Heart right ventricle (tissue), 16 donors: ENCODE measurements around the gene ZNF699. TPM values are rescaled to one million over a fixed set of nuclear protein-coding genes. Genes with fewer than 3 reads are reported as not detected.

Experiments
- ATAC-seq, 8 donors: fragments of 200-7000 bp; cut with Tn5 transposase; one replicate each; pipeline ENCODE4 v1.9.1; 2020; ENCODE audit warnings: mild to moderate bottlenecking in 8 of 8, moderate library complexity in 8 of 8, moderate number of reproducible peaks in 1 of 8
- DNase-seq, 2 donors: peaks; one replicate each; pipeline ENCODE4 v3.0.0-alpha.2; 2020
- H3K27ac ChIP-seq, 10 donors: fragments of 200-600 bp; sonication (generic) in 2 of 10; one replicate each; pipeline versions ENCODE4 v1.5.0 to v1.8.0; 2020 to 2022; ENCODE audit warnings: mild to moderate bottlenecking in 3 of 10
- H3K27me3 ChIP-seq, 7 donors: fragments of 200-600 bp; one replicate each; pipeline ENCODE4 v1.8.0; 2021 to 2022; ENCODE audit warnings: mild to moderate bottlenecking in 2 of 7
- H3K36me3 ChIP-seq, 9 donors: fragments of 200-600 bp; sonication (generic) in 1 of 9; one replicate each; pipeline versions ENCODE4 v1.5.0 to v1.8.0; 2020 to 2022; ENCODE audit warnings: mild to moderate bottlenecking in 2 of 9
- H3K4me1 ChIP-seq, 9 donors: fragments of 200-600 bp; sonication (generic) in 1 of 9; one replicate each; pipeline versions ENCODE4 v1.5.0 to v1.8.0; 2020 to 2022; ENCODE audit warnings: mild to moderate bottlenecking in 4 of 9
- H3K4me3 ChIP-seq, 10 donors: fragments of 200-600 bp; sonication (generic) in 2 of 10; one replicate each; pipeline versions ENCODE4 v1.5.0 to v1.8.0; 2020 to 2022; ENCODE audit warnings: mild to moderate bottlenecking in 7 of 10, moderate library complexity in 2 of 10
- H3K9me3 ChIP-seq, 11 donors: fragments of 200-600 bp in 10 of 11; sonication (generic) in 2 of 11; one replicate each; pipeline versions ENCODE4 v1.5.0 to v1.8.0; 2013 to 2022; ENCODE audit warnings: mild to moderate bottlenecking in 2 of 11, control low read depth in 1 of 11, moderate library complexity in 1 of 11
- CTCF ChIP-seq, 9 donors: fragments of 200-600 bp; sonication (generic) in 2 of 9; IDR thresholded peaks; one replicate each; pipeline versions ENCODE4 v1.5.0 to v1.8.0; 2021 to 2022; ENCODE audit warnings: antibody characterized with exemption in 9 of 9, mild to moderate bottlenecking in 5 of 9, moderate library complexity in 1 of 9
- WGBS, 2 donors: extraction: QIAGEN DNeasy Blood & Tissue Kit; methylation state at CpG; one replicate each; pipeline ENCODE4 v1.1.7; 2013; ENCODE audit warnings: inconsistent platforms in 1 of 2; 5-methylcytosine and 5-hydroxymethylcytosine counted together
- intact Hi-C, 10 donors: fragments of 100-400 bp; cut with DNase I; formaldehyde crosslinking; loops; one replicate each; pipeline versions ENCODE4 v1.11.1 to v1.14.2; 2022
- polyA plus RNA-seq, 2 donors: library from polyadenylated mRNA; stranded (reverse); fragments of 200-250 nt; gene quantifications; one replicate each; pipeline ENCODE4 v1.2.3, GENCODE V29; 2013
- total RNA-seq, 10 donors: library from RNA; stranded (reverse); fragmentation: NEBNext Ultra II Directional in 3 of 10; extraction: Animal tissue kit (Norgen Biotek cat#: 25700) in 3 of 10; gene quantifications; one replicate each; pipeline versions ENCODE4 v1.2.1 to v1.2.4, GENCODE V29; 2021 to 2023
- donor health status: Arrhythmogenic right ventricular cardiomyopathy.
- donor health status: ischemic (EF 13 %, LVEDD 7.1; RV severe dilation, severe dysfunction).
- donor health status: healthy with polysubstance abuse.
- donor health status: DM: no; HTN: yes; CAD: no.
- donor health status: DM: no; HTN: no; CAD: no.
- donor health status: ischemic (EF 25% LVEDD 6.9; RV normal size, moderate dysfunction).
- donor health status: ischemic (EF 25% LVEDD 5.7; RV mildly dilated, moderate dysfunction).
- donor health status: healthy.
- donor health status: DM: yes; HTN: yes; CAD: no.
- donor health status: Ischemic cardiomyopathy.
- donor health status: ischemic (EF 35%, LVEDD 5.7; RV mildly dilated, moderate dysfunction).
- donor health status: nonischemic (EF 11% LVEDD 7.7; RV severe dilation, severe dysfunction).
- donor health status: DM: yes; HTN: yes; CAD: no.
- donor health status: PGD.
- donor health status: ischemic (EF 29% LVEDD 5.4; RV normal size, mild dysfunction).
- donor health status: nonischemic (EF 23%, LVEDD 6.1; RV moderate dilation, normal function).

Gene ZNF699
- total and polyA plus RNA-seq, 12 donors, result 0.80 to 6.5 (median 3.9) TPM

DNA sequence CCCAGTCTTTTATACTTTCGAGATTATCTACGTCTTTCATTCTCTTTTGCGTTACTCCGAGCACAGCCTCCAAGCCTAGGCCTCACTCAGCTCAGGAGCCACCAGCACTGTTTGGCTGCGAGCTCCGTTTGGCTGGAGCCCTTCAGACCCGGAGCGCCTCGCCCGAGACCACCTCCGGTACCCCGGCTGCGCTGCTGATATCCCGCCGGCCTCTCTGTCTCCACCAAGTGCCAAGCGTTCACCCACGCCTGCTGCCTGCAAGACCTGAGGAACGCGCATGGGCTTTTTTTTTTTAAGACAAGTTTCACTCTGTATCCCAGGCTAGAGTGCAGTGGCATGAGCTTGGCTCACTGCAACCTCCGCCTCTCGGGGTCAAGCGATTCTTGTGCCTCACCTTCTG lies 39.0 kb upstream of the ZNF699 start:
- peaks cover 0 to 100% (median 48%) of the 10 kb centered on the region in 9 donors for H3K36me3 ChIP-seq

DNA sequence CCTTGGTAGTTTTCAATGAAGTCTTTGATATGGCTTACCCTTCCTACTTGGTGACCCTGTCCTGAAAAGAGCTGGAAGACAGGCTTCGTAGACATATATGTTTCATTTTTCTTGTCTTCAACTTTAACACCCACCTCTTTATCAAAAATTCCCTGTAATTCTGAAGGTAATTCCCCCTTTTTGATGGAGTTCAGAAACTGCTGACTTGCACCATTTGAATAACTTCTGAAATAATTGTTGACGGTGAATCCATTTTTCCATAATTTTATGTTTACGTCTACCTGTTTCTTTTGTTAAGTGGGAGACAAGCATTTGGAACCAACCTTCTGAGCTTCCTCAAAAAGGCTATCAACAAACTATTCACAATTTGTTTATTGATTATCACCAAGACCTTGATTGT lies 38.6 kb upstream of the ZNF699 start:
- DNase-seq, result no peak
- Histone ChIP-seq H3K27ac (no peak overlapping the region), H3K4me3 (no peak overlapping the region), H3K9me3 (peaks cover 10 to 100% (median 98%) of the 10 kb centered on the region in 11 donors), H3K4me1 (no peaks in the 10 kb centered on the region), H3K36me3 (peaks cover 0 to 100% (median 52%) of the 10 kb centered on the region in 9 donors), H3K27me3 (no peaks in the 10 kb centered on the region)
- no peak for TF ChIP-seq CTCF (IDR thresholded peaks at IDR 0.05)
- intact Hi-C loops, result loop anchor here in 2 of 10 donors (10.0 kb wide), 1 partner anchor 177 kb away; no protein-coding TSS in a partner anchor
- ATAC-seq, result no peak
- WGBS, 2 donors, result 97 to 99% methylated on average over 3 of the region's 3 CpGs

More for the DNA sequence above, 39.0 kb upstream of the ZNF699 start:
- H3K4me1 ChIP-seq, result no peaks in the 10 kb centered on the region
- DNase-seq (no peak), ATAC-seq (no peak)
- no peaks in the 10 kb centered on the region for H3K27me3 ChIP-seq
- no peak overlapping the region for H3K27ac ChIP-seq
- H3K4me3 ChIP-seq, result no peak overlapping the region
- peaks cover 10 to 100% (median 98%) of the 10 kb centered on the region in 11 donors for H3K9me3 ChIP-seq
- no peak for TF ChIP-seq CTCF (IDR thresholded peaks at IDR 0.05)
- 97% methylated on average over 22 of the region's 22 CpGs for WGBS, 2 donors
- intact Hi-C loops, result loop anchor here in 2 of 10 donors (10.0 kb wide), 1 partner anchor 176 kb away; no protein-coding TSS in a partner anchor

DNA sequence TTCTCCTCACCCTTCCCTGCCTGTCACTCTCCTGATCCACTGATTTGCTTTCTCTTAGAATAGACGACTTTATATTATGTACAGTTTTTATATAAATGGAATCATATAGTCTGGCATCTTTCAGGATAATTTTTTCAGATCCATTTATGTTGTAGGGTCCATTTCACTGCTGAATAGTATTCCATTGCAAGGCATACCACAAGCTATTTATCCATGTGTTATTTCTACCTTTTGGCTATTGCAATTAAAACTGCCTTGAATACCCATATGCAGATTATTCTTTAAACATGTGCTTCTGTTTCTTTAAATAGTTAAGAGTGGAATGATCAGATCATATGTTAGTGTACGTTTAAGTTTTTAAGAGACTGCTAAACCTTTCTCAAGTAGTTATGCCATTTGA lies 35.4 kb upstream of the ZNF699 start:
- WGBS, 2 donors, result 97 to 98% methylated on average over 2 of the region's 2 CpGs
- Histone ChIP-seq H3K27ac (no peak overlapping the region), H3K4me3 (no peak overlapping the region), H3K27me3 (no peaks in the 10 kb centered on the region), H3K9me3 (peaks cover 13 to 100% (median 99%) of the 10 kb centered on the region in 11 donors), H3K4me1 (no peaks in the 10 kb centered on the region), H3K36me3 (peaks cover 11 to 100% (median 68%) of the 10 kb centered on the region in 9 donors)
- TF ChIP-seq CTCF (IDR thresholded peaks at IDR 0.05), result no peak
- ATAC-seq (no peak), DNase-seq (no peak)
- intact Hi-C loops, result loop anchor here in 2 of 10 donors (10.0 kb wide), 1 partner anchor 180 kb away; no protein-coding TSS in a partner anchor

- intact Hi-C loops, result loop anchor here in 3 of 10 donors (5.0 to 10.0 kb wide), 2 partner anchors 35 to 182 kb away; no protein-coding TSS in a partner anchor
- Histone ChIP-seq H3K4me3 (no peak overlapping the region), H3K4me1 (no peaks in the 10 kb centered on the region), H3K9me3 (peaks cover 12 to 100% (median 100%) of the 10 kb centered on the region in 11 donors), H3K27me3 (no peaks in the 10 kb centered on the region), H3K27ac (no peak overlapping the region), H3K36me3 (peaks cover 11 to 100% (median 81%) of the 10 kb centered on the region in 9 donors)
- DNase-seq (no peak), ATAC-seq (no peak)
- no peak for TF ChIP-seq CTCF (IDR thresholded peaks at IDR 0.05)
- 97 to 98% methylated on average over 6 of the region's 6 CpGs for WGBS, 2 donors
Measured at GRCh38 chr19:9342610-9343304, 33.1 kb upstream of the ZNF699 start.
